Neural crest cell (in vitro differentiated cells): ENCODE results near the gene TSGA10. TPM values are rescaled to one million over a fixed set of nuclear protein-coding genes. Genes with fewer than 3 reads are reported as not detected.
"Not testable (repeated sequence)": the region's sequence is repeated elsewhere in the genome, so short reads cannot be mapped to it uniquely, and the experiment has no call there.

Experiments used
- DNase-seq: peaks from one replicate; pipeline ENCODE4 v3.0.0; 2021; ENCODE audit warnings: low read depth, mixed read lengths, low spot score
- H3K27ac Mint-ChIP-seq: one replicate; pipeline ENCODE4 v1.8.0; 2021; ENCODE audit warnings: mild to moderate bottlenecking, mixed read lengths; ENCODE audit not compliant: unreplicated experiment
- H3K27me3 Mint-ChIP-seq: 2 replicates; pipeline ENCODE4 v1.8.0; 2021; ENCODE audit warnings: low read depth, mild to moderate bottlenecking, mixed read lengths
- H3K36me3 Mint-ChIP-seq: 2 replicates; pipeline ENCODE4 v1.8.0; 2021; ENCODE audit warnings: low read depth, mild to moderate bottlenecking, mixed read lengths
- H3K4me1 Mint-ChIP-seq: 2 replicates; pipeline ENCODE4 v1.8.0; 2021; ENCODE audit warnings: mixed read lengths
- H3K4me3 Mint-ChIP-seq: one replicate; pipeline ENCODE4 v1.8.0; 2021; ENCODE audit warnings: mild to moderate bottlenecking, mixed read lengths
- H3K9me3 Mint-ChIP-seq: 2 replicates; pipeline ENCODE4 v1.8.0; 2021; ENCODE audit warnings: mixed read lengths
- total RNA-seq: library from RNA; stranded (reverse); gene quantifications from 2 replicates; pipeline ENCODE4 v1.2.1, GENCODE V29; 2021
- TF ChIP-seq, protein P1 (sequence below): fragments of 200-600 bp; sonication (generic); conservative IDR thresholded peaks from 2 replicates; pipeline ENCODE4 v1.5.0; 2021; ENCODE audit warnings: antibody characterized with exemption, mild to moderate bottlenecking

TSGA10 gene
- total RNA-seq, 1 donor from 2014 or later = 7.9 TPM

DNA sequence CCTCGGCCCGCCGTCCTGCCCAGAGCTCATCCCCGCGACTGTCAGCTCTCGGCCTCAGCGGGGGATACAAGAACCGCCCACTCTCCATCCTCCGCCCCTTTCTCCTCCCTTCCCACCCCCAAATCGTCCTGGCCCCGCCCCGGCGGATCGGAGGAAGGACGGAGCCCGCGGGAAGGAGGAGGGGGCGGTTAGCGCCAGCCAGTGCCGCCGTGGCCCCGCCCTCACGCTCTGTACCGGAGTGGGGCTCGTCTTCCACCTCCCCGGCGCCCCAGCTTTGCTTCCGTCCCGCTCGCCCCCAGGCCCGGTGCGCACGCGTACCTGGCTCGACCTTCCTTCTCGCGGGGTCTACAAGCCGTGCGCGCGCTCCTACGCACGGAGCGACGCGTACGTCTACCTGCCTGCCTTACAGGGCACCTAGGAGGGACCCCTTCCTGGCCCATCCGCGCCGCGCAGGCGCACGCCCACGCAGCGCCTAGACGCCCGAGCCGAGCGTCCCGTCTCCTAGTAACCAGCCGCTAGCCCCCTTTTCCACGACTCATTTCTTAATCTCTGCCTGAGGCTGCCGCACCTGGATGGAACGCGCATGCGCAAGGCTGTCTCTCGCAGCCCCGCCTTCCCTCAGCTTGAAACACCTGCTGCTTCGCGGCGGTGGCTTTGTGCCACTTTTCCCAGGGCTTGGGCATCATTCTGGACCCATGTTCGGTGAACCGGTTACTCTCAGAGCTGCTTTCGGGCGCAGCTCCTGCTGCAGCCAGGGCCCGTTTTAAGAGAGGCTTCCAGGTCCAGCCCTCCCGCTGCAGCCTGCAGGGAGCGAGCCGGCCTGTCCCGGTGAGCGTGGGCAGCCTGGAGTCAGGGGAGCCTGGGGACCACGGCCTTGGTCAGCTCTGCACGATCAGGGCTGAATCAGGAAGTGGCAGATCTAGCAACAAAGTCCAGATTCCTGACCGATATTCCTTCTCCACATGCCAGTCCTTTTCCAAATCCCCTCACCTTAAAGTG lies 13.3 kb downstream of the TSGA10 start, which contains the start of gene C2orf15:
C2orf15 (plus strand) TSS at position 598 of the 999 bp plus-strand sequence. CDS start 8,852 bp downstream, outside the sequence.
- Mint-ChIP-seq H3K4me1 (peaks cover 18% of the 10 kb centered on the region), H3K27me3 (peaks cover 23% of the 10 kb centered on the region), H3K36me3 (peaks cover 4% of the 10 kb centered on the region), H3K27ac (peak within 1 kb of the TSS; percentile 96), H3K4me3 (peak within 1 kb of the TSS; percentile 97), H3K9me3 (no peaks in the 10 kb centered on the region)
- DNase-seq = peak; percentile 92
- TF ChIP-seq, protein P1, sequence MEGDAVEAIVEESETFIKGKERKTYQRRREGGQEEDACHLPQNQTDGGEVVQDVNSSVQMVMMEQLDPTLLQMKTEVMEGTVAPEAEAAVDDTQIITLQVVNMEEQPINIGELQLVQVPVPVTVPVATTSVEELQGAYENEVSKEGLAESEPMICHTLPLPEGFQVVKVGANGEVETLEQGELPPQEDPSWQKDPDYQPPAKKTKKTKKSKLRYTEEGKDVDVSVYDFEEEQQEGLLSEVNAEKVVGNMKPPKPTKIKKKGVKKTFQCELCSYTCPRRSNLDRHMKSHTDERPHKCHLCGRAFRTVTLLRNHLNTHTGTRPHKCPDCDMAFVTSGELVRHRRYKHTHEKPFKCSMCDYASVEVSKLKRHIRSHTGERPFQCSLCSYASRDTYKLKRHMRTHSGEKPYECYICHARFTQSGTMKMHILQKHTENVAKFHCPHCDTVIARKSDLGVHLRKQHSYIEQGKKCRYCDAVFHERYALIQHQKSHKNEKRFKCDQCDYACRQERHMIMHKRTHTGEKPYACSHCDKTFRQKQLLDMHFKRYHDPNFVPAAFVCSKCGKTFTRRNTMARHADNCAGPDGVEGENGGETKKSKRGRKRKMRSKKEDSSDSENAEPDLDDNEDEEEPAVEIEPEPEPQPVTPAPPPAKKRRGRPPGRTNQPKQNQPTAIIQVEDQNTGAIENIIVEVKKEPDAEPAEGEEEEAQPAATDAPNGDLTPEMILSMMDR = no peak

DNA sequence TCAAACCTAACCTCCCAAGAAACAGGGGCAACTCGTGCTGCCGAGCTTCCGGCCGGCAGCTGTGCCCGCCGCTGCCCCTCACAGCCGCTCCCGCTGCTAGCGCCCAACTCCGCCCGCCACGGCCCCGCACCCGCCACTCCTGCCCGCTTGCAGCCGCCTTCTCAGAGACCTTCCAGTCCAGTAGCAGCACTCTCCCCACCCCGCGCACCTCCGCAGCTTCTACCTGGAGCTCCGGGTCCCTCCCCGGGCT lies 14.0 kb downstream of the TSGA10 start:
- Mint-ChIP-seq H3K4me1 (peaks cover 18% of the 10 kb centered on the region), H3K27ac (peak overlapping the region; percentile 96), H3K4me3 (peak overlapping the region; percentile 97), H3K27me3 (peaks cover 23% of the 10 kb centered on the region), H3K36me3 (peaks cover 4% of the 10 kb centered on the region), H3K9me3 (no peaks in the 10 kb centered on the region)
- no peak for DNase-seq
- TF ChIP-seq, protein P1 = no peak

DNA sequence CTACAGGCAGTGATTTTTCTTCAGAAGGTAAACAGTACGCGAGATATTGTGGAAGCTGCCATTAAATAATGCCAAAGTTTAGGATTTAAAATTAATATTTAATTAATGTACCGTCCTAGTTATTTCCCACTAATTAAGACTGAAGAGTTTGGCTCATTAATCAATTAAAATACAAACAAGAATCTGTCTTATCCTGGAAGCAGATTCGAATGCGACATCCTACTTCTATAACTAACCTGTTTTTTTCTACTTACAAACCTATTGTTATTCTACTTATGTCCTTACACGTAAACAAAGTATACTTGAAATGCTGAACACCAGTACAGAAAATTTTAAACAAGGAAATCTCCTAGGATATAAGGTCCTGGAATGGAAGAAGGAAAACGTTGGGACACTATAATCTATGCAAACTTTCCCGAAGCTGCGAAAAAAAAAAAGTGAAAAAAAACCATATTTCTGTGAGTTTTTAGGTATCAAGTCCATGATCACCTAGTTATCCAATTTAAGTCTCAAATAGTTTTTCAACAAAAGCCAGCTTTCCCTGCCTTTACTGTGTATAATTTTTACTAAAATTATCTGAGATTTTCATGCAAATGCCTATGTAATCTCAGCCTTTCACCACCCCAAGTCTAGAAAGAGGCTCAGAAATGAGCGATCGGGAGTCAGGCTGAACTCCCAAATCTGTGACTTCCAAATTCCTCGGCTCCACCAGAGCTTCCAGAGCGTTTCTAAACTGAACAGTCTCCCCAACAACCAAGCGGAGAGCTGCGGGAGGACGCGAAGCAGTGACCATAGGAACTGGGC lies 14.5 kb downstream of the TSGA10 start:
- H3K9me3 Mint-ChIP-seq = no peaks in the 10 kb centered on the region
- TF ChIP-seq, protein P1 = no peak
- H3K4me3 Mint-ChIP-seq = peak overlapping the region; percentile 97
- peaks cover 23% of the 10 kb centered on the region for H3K27me3 Mint-ChIP-seq
- H3K36me3 Mint-ChIP-seq = peaks cover 4% of the 10 kb centered on the region
- H3K27ac Mint-ChIP-seq = peak overlapping the region; percentile 96
- DNase-seq = no peak
- H3K4me1 Mint-ChIP-seq = peaks cover 18% of the 10 kb centered on the region

DNA sequence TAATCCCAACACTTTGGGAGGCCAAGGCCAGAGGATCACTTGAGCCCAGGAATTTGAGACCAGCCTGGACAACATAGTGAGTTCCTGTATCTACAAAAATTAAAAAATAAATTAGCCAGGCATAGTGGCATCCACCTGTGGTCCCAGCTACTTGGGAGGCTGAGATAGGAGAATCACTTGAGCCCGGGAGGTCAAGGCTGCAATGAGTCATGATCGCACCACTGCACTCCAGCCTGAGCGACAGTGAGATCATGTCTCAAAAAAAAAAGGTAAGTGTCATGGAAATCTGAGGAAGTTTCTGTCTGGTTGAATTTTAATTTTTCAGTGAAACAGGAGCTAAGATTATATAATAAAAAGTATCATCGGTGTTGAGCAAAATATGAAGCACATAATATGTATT lies 15.7 kb downstream of the TSGA10 start:
- TF ChIP-seq, protein P1 = no peak

DNA sequence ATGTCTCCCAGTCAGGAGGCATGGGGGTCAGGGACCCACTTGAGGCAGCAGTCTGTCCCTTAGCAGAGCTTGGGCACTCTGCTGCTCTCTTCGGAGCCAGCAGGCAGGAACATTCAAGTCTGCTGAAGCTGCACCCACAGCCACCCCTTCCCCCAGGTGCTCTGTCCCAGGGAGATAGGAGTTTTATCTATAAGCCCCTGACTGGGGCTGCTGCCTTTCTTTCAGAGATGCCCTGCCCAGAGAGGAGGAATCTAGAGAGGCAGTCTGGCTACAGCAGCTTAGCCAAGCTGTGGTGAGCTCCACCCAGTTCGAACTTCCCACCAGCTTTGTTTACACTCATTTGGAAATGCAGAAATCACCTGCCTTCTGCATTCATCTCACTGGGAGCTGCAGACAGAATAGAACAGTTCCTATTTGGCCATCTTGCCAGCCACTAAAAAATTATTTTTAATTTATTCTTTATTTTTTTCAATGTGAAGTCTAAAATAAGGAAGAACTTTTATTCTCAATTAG lies 19.6 kb downstream of the TSGA10 start:
- not testable (repeated sequence) for H3K4me1 Mint-ChIP-seq, H3K4me3 Mint-ChIP-seq, DNase-seq, H3K27me3 Mint-ChIP-seq, H3K27ac Mint-ChIP-seq
- Mint-ChIP-seq H3K9me3 (peaks cover 25% of the 10 kb centered on the region), H3K36me3 (peaks cover 36% of the 10 kb centered on the region)

More for the DNA sequence above, 15.7 kb downstream of the TSGA10 start:
- Mint-ChIP-seq H3K27me3 (peaks cover 23% of the 10 kb centered on the region), H3K4me3 (peak overlapping the region; percentile 39), H3K9me3 (peaks cover 3% of the 10 kb centered on the region), H3K36me3 (peaks cover 14% of the 10 kb centered on the region), H3K27ac (no peak overlapping the region), H3K4me1 (peaks cover 18% of the 10 kb centered on the region)
- no peak for DNase-seq
